Measurements from ENCODE around the gene SLCO1B1. TPM values are rescaled to one million over a fixed set of nuclear protein-coding genes. Genes with fewer than 3 reads are reported as not detected.

Gene SLCO1B1
- total RNA-seq, 1 experiment from 2014 or later = 0.27 TPM

GRCh38 chr12:21220266-21220665 lies 89.3 kb downstream of the SLCO1B1 start:
- DNase-seq (ENCODE audit: low read depth) = no peak

GRCh38 chr12:21221072-21221471 lies 90.1 kb downstream of the SLCO1B1 start:
- DNase-seq (ENCODE audit: low read depth) = no peak

GRCh38 chr12:21221778-21222177 lies 90.8 kb downstream of the SLCO1B1 start:
- DNase-seq (ENCODE audit: low read depth) = no peak

- DNase-seq (ENCODE audit: low read depth) = no peak
Observed at GRCh38 chr12:21223930-21224329, 92.9 kb downstream of the SLCO1B1 start.

- DNase-seq (ENCODE audit: low read depth) = no peak
Observed at GRCh38 chr12:21234395-21234794, 103.4 kb downstream of the SLCO1B1 start.

- peak; percentile 82 for DNase-seq (ENCODE audit: low read depth)
Observed at GRCh38 chr12:21239866-21240265, 108.9 kb downstream of the SLCO1B1 start.

GRCh38 chr12:21248679-21249078 lies 117.7 kb downstream of the SLCO1B1 start:
- DNase-seq (ENCODE audit: low read depth) = peak; percentile 30

- DNase-seq (ENCODE audit: low read depth) = no peak
Observed at GRCh38 chr12:21252070-21252469, 121.1 kb downstream of the SLCO1B1 start.

GRCh38 chr12:21257172-21257571 lies 126.2 kb downstream of the SLCO1B1 start:
- DNase-seq (ENCODE audit: low read depth) = no peak

- no peak for DNase-seq (ENCODE audit: low read depth)
Observed at GRCh38 chr12:21264232-21264631, 133.2 kb downstream of the SLCO1B1 start.

GRCh38 chr12:21265932-21266331 lies 134.9 kb downstream of the SLCO1B1 start:
- no peak for DNase-seq (ENCODE audit: low read depth)

GRCh38 chr12:21276826-21277225 lies 145.8 kb downstream of the SLCO1B1 start:
- peak; percentile 70 for DNase-seq (ENCODE audit: low read depth)

Other genes with a start within 250 kb of the SLCO1B1 start
- gene SLCO1A2, start 203.7 kb downstream of the SLCO1B1 start, total RNA-seq (2014; rRNA removed; shearing (Covaris generic)) = 0.49 and 1.1 TPM in 2 replicates
- gene IAPP, start 241.7 kb downstream of the SLCO1B1 start, total RNA-seq (2014; rRNA removed; shearing (Covaris generic)) = not detected in 2 replicates

Measured in M059J (cell line).